OCI-LY1 (cell line): ENCODE data around the gene TMEM178A.

Source experiments
- CTCF ChIP-seq: fragments of 200-600 bp; sonication (generic), shearing (Covaris generic); IDR thresholded peaks from 2 replicates; pipeline ENCODE4 v1.5.1; 2017; ENCODE audit warnings: mild to moderate bottlenecking, antibody characterized with exemption, low read length, moderate library complexity, mixed read lengths
- EZH2 ChIP-seq: fragments of 200-600 bp; sonication (generic), shearing (Covaris generic); IDR thresholded peaks from 2 replicates; pipeline ENCODE4 v1.8.0; 2017; ENCODE audit warnings: borderline replicate concordance, mixed run types, mild to moderate bottlenecking, antibody characterized with exemption, low read length, moderate library complexity, mixed read lengths

- TF ChIP-seq CTCF (no peak), EZH2 (no peak)
Observed at GRCh38 chr2:39667886-39668276, 2.2 kb downstream of the TMEM178A start.
